Astrocyte of the hippocampus (primary cell): ENCODE measurements around the gene TEX48.

Source experiments
- DNase-seq: peaks from one replicate; pipeline ENCODE4 v3.0.0; 2011; ENCODE audit warnings: low read depth, low spot score

Gene TEX48, protein sequence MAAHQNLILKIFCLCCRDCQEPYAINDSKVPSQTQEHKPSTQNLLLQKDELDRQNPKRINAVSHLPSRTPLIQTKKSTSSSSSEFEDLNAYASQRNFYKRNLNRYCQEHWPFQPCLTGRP

GRCh38 chr9:114681594-114682332 is at the start of gene TEX48:
TSS of gene TEX48 (minus strand) at chr9:114682192. CDS start at chr9:114671723, 10,469 bp downstream.
- DNase-seq: peak; percentile 70

DNA sequence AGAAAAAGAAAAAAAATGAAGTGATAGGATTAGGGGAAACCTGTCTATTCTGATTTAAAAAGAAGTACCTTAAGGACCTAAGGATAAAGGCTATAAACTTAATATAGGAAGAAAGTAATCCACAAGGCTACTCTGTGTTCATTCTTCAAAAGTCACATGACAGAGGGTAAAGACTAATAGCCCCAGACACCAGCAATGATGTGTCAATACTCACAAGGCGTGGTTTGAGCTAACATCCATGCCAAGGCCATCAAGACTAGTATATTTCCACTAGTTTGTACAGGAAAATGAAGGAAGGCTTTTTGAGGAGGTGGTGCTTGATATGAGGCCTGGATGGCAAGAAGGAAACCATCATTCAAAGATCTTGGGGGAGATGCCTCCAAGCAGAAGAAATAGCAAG is 49.7 kb upstream of the TEX48 start:
- DNase-seq: no peak

- no peak for DNase-seq
Observed at GRCh38 chr9:114729706-114730105, 47.7 kb upstream of the TEX48 start.

GRCh38 chr9:114725930-114726329 is 43.9 kb upstream of the TEX48 start:
- DNase-seq: no peak

DNA sequence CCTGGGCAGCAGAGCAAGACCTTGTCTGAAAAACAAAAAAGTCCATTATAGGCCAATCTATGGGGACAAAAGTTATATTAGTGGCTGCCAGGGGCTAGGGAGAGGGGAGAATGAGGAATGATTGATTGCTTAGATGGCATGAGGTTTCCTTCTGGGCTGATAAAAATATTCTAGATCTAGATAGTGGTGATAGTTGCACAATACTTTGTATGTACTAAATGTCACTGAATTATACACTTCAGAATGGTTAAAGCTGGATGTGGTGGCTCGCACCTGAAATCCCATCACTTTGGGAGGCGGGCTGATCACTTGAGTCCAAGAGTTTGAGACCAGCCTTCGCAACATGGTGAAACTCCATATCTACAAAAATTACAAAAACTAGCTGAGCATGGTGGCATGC is 42.8 kb upstream of the TEX48 start:
- DNase-seq: no peak

DNA sequence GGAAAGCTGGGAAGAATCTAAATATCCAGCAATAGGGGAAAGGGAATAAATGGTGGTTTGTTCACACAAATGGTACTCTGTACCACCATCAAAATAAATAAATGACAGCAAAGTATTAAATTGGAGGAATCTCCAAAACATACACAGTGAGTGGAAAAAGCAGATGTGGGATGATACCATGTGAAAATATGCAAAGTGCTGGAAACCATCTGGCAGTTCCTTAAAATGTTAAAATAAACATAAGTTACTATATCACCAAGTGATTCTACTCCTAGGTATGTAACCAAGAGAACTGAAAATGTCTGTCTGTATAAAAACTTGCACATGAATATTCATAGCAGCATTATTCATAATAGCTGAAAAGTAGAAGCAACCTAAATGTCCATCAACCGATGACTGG is 41.9 kb upstream of the TEX48 start:
- DNase-seq: no peak

DNA sequence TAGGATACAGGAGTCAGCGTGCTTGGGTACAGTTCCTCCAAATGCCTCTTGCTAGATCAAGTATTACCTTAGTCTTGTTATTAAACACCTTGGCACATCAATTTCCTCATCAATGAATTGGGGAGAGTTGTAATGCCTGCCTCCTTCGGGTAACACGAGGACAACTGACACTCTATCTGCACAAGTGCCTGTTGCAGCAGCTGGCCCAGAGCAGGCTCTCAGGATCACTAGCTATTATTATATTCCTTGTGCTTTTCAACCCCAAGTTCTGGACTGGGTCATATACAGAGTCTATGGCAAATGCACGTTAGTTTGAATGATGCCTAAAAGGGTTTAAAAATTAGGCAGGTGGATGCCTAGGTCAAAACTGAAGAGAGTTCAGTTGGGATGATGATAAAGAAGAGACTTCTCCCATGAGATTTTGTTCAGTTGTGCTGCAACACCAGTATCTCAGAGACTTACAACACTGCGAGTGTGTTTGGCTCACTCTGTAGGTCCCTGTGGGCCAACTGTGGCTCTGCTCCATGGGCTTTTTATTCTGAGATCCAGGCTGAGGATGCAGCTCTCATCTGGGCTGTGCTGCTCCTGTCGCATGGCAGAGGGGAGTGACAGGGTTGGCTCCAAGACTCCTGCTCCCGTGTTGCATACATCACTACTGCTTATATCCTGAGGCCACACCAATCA is 41.1 kb upstream of the TEX48 start:
- DNase-seq: no peak

DNA sequence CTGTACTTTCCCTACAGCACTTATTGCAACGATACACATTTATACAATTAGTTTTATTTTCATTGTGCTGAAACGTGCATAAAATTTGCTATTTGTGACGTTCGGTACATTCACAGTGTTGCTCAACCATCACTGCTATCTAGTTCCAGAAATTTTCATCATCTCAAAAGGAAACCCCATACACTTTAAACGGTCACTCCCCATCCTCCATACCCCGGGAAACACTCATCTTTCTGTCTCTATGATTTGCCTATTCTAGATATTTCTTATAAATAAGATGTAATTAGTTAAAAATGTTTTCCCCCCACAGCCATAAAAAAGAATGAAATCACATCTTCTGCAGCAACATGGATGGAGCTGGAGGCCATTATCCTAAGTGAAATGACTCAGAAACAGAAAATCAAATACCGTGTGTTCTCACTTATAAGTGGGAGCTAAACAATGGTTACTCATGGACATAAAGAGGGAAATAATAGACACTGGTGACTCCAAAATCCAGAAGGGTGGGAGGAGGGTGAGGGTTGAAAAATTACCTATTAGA is 40.2 kb upstream of the TEX48 start:
- DNase-seq: no peak

DNA sequence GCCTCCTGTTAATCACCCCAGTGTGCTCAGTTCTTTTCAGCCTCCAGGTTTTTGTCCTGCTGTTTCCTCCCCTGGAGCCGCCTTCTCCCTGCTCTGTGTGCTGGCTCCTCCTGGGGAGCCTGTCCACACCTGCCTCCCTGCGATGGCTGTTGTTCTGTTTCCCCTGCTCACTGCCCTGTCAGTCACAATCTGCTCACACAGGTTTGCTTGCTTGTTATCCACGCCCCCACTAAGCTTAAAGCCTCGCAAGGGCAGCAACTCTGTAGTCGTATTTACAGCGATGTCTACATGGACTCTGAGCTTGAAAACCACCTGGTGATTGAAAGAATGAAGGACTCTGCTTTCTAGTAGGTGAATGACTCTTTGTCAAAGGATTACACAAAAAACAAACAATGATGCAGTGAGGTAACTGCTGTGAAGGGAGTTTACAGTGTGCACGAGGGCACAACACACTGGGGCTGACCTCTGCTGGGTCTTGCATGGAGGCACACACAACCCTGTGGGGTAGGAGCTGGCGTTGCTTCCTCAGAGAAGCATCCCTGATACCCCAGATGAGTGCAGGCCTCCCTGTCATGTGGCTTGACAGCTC is 39.6 kb upstream of the TEX48 start:
- no peak for DNase-seq

GRCh38 chr9:114720086-114720676 is 38.2 kb upstream of the TEX48 start:
- peak; percentile 38 for DNase-seq

DNA sequence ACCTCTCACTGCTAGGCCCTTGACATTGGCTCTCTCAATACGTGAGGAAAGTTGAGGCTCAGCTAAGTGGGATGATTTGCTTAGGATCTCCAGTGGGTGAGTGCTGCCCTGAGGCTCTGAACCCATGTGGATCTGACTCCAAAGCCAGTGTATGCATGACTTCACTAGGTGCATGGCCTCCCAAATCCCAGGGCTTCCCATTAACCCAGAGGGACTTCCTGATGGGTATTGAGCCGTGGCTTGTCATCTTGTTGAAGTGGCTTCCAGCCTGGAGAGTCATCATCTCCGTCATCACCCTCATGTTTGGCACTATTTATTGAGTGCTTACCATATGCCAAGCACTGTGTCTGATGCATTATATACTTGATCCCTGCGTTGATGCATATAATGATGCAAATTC is 37.3 kb upstream of the TEX48 start:
- no peak for DNase-seq

- DNase-seq: no peak
Observed at GRCh38 chr9:114718801-114719221, 36.8 kb upstream of the TEX48 start.

DNA sequence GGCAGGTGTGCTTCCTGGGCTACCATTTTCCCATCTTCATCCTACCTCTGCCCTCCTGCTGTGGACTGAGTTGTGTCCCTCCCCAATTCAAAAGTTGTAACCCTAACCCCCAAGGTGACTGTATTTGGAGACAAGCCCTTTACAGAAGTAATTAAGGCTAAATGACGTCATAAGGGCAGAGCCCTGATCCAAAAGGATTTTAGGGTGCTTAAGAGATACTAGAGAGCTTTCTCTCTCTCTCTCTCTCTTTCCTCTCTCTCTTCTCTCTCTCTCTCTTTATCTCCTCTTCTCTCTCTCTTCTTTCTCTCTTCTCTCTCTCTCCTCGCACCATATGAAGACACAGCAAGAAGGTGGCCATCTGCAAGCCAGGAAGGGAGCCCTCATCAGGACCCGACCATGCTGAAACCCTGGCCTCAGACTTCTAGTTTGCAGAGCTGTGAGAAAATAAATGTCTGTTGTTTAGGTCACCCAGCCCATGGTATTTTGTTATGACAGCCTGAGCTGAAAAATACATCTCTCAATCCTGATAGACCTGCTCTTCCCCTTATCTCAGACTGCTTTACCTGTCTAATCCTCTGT is 36.0 kb upstream of the TEX48 start:
- DNase-seq: no peak

DNA sequence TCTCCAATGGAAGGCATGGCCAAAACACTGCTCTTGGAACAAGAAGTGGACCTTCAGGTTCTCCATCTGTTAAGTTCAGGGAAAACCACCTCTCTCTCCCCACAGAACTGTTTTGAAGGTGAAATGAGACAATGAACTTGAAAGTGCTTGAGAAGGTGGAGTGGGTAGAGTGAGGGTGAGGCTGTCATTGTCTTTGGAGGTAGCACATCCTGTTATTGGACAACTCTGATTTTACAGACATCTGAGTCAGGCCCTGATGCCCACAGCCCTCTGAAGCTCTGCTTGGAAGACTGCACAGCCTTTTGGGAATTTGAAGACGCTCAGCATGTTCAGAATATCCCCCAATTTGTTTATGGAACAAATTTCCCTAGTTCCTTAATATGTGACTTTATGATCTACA is 27.6 kb upstream of the TEX48 start:
- DNase-seq: no peak

GRCh38 chr9:114706711-114707110 is 24.7 kb upstream of the TEX48 start:
- no peak for DNase-seq

- DNase-seq: no peak
Observed at GRCh38 chr9:114701988-114702387, 20.0 kb upstream of the TEX48 start.

- DNase-seq: no peak
Observed at GRCh38 chr9:114697951-114698351, 16.0 kb upstream of the TEX48 start.

DNA sequence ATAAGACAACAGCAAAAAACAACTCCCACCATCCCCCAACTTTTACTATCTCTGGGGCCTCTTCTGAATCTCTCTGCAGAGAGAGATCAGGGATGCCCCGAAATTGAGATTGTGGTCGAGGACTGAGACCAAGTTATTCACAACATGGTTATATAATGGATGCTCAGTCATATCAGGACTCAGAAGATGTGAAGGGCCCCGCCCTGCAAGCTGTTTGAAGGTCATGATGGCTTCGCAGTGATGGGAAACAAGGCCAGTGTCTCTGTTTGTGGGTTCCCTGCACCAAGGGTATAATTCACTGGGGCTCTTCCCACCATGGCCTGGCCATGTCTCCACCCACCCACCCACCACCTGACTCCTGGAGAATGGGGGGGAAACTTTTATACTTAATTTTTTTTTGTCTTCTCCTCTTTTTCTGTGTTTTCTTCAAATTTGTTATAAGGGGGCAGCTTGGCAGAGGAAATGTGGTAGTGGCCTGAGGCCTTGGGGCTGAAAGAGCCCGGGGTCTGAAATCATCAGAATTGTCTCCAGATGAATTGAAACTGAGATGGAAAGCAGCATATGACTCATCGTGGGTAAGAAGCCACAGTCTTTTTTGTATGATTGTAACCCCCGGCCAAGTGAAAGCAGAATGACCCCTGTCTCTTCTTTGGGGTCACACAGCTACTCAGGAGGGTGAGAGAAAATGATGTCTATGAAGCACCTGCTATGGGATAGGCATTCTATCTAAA is 15.0 kb upstream of the TEX48 start:
- peak; percentile 51 for DNase-seq

- DNase-seq: no peak
Observed at GRCh38 chr9:114695948-114696347, 14.0 kb upstream of the TEX48 start.

- no peak for DNase-seq
Observed at GRCh38 chr9:114694719-114695269, 12.8 kb upstream of the TEX48 start.

- peak; percentile 31 for DNase-seq
Observed at GRCh38 chr9:114694146-114694545, 12.2 kb upstream of the TEX48 start.
